ENCODE data around the gene DNASE2B.

Gene DNASE2B

DNA sequence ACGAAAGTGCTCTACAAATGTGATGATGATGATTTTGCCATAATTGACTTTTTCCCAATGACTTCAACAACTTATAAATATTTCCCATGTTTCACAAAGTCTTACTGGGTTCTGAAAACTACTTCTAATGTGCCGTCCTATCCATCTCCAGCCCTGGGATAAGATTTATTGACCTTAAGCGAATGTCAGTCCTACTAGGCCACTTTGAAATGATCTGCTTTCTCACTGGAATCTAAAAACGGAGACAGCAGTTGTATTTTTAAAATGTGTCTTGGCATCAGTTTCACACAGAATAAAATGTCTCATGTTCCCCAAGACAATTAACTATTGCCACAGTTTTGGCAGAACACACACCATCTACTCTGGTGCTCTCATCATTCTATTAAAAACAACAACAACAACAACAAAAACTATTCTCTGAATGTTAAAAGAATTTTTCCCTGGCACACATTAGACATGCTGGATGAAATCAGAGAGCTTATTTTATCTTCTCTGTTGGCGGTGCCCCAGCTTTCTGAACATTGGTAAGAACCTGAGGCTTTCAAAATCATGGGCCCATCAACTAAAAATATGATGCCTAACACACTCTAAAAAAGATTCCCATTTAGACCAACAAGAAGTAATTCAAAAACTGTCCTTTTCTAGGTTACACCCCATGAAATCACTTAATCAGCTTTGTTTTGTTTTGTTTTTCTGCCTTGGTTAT is 23.1 kb upstream of the DNASE2B start:
- DNase-seq (ENCODE audit: low spot score) = no peak

DNA sequence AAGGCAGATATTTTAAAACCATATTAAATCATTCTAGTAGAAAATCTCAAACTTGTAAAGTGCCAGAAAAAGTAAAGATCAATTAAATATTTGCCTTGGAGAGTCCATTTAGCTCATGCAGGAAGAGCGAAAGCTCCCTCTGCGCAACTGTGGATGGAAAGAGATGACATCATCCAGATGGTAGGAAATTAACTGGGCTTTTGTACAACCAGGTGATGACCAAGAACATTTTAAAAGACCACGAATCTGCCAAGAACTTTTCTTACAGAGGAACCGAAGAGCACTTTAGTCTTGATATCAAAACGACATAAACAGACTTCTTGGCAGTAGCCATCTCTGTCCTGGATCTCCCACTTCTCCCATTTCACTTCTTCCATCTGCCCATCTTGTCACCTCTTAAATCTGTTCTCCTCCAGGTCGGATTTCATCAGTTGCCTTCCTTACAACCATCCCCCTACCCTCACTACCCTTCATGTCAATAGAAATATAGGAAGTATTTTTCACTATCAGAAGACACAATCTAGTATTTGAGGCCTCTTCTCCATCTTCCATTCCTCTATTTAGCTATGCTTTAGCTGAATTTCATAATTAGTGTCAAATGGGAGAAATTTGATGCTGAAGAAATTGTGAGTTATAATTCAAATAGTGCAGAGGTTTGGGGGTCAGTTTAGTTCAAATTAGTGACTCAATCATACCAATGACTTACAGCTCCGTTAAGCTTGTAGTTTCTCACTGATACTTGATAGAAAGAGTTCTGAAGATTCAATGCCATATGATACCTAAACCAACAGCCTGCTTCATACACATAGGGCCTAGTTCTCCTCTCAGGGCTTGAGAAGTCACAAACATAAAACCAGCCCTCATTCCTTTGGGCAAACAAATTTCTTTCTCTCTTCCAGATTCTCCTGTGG is 22.0 kb upstream of the DNASE2B start:
- no peak for DNase-seq (ENCODE audit: low spot score)

DNA sequence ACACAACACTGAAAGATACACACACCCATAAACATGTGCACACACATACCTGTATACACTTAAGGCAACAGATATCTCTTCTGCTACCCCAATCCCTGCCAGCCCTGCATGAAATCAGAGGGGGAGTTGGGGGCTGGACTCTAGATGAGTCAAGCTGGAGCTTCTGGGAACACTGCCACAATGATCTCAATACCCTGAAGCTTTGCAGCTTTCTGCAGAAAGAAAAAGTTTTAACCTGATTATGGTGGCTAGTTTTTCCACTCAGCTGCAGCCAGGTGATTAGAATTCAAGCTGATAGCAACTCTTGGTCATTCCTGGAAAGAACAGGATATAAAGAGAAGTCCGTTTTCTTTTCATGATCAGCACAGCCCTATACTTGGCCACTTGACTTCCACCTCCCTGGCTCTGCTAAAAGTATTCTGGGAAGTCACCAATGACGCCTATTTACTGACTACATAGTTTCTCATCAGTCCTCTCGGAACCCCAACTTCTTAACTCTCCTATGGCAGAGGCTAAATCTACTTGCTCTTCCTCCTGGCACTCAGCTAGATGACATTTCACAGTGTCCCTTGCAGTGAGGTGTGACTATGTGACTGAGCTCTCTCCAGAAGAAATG is 20.7 kb upstream of the DNASE2B start:
- no peak for DNase-seq (ENCODE audit: low spot score)

DNA sequence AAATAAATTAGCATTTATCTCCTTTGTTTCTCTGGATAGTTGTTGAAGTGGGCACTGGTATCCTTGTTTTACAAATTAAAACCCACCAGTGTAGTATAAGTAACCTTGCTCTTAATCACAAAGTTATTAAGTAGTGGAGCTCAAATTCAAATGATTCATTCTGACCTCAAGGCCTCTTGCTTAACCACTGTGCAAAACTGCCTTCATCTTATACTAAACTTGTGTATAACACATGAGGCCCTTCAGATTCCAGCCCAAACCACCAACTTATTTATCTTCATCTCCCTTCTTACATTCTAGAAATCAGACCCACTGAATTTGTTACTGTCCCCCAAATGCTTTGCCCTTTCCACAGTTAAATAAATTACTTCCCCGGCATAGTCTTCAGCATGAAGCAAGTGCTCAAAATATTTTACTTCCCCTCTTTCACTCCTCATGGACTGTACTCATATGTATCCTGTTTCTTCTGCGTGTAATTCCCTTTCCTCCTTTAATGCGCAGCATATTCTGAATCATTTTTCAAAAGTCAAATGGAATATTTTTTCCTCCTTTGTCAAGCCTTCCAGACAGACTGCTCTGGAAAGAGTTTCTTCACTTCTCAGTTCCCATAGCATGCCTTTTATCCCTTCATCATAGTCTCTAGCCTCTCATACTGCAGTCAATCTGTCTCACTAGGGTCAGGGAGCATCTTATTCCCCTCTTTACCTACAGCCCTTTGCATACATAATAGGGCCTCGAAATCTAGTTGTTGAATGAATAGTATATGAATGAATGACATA is 19.0 kb upstream of the DNASE2B start:
- DNase-seq (ENCODE audit: low spot score) = no peak

DNA sequence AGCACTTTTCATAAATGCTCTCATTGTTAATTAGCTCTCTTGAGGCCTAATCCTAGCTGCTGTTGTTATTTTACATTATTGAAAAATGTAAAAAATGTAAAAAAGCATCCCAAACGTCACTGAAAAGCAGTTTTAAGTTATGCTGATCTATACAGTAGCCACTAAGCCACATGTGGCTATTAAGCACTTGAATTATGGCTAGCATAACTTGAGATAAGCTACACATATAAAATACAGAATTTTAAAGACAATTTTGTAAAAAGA is 18.4 kb upstream of the DNASE2B start:
- no peak for DNase-seq (ENCODE audit: low spot score)

DNA sequence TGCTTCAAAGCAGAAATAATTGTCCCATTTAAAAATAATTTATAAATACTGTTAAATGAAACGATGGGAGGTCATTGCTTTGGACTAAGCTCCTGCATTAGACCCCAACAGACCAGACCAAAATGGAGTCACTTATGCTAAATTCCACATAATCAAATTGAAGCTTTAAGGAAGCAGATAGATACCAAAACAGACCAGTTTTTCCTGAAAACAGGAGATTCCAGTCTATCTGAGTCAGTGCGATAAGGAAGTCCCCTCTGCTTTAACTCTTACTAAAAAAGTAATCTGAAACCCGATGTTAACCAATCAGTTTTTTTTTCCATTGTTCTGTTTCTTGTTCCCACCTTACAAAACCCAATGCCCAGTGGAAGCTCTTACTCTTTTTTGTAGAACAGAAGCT is 16.2 kb upstream of the DNASE2B start:
- DNase-seq (ENCODE audit: low spot score) = no peak

DNA sequence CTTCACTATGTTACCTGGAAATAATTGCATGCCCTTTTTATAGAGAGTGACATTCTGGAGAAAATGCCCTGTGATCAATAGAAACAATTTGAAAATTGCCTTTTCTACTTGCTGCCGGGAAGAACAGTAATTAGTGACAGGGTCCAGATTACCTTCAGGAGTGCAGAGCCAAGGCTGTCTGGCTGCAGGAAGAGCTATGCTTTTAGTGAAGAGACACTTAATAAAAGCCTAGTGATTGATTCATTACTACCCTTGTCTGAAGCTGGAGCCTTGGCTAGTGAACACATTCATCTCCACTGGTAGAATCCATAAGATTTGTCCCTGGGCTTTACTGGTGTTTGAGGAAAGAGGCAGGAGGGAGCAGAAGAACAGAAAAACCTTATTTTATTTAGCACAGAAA is 12.9 kb upstream of the DNASE2B start:
- DNase-seq (ENCODE audit: low spot score) = no peak

DNA sequence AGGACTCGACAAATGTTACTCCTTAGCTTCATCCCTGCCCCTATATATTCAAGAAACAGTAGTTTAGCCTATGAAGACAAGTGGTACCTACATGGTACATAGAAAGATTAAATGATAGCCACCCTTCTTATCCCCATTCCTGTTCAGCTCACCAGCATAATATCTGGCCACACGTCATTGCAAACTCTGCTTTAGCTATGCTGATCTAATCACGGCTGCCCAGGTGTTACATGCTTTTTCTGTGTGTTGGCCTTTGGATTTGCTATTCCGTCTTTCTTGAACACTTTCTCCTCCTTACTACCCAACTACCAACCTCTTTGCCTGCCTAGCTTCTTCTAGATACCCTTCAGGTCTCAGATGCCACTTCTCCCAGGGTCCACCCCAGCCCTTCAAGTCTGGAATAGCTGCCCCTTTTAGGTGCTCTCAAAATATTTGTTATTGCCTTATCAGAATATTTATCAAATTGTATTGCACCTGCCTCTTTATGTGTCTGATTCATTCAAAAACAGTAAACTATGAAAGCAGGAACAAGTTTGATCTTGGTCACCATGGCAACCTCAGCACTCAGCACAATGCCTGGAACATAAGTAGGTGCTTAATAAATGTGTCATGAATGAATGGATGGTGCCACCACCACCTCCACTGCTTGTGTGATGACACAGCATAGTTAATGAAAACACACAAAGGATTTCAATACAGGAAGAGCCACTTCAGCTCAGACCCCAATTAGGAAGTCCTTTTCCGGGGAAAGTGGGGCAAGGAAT is 11.4 kb upstream of the DNASE2B start:
- no peak for DNase-seq (ENCODE audit: low spot score)

DNA sequence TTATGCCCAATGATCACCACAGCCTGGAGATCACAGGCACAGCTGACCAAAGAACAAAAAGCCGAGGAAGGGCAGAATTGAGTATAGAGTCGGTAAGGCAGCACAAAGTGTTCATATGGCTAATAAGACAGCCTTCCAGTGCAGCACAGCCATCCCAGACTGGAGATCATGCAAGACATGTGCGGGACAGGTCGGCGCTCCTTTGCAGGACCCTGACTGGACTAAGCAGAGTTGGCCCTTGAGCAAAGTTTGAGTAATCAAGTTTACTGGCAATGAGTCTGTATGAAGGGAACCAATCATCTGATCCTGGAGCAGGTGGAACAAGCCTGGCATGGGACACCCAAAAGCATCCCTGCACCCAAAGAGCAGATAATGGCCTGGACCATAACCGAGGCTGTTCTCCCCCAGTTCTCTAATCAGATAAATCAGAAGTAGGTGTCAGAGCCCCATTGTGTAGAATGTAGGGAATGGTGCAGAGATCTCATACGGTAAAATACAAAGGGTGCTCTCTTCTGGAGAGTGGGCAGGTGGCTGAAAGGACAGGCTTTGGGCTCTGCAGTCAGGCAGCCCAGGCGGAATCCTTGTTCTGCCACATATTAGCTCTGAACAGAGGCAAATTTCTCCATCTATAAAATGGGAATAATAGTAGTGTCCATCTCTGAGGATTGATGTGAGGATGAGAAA is 10.7 kb upstream of the DNASE2B start:
- DNase-seq (ENCODE audit: low spot score) = no peak

DNA sequence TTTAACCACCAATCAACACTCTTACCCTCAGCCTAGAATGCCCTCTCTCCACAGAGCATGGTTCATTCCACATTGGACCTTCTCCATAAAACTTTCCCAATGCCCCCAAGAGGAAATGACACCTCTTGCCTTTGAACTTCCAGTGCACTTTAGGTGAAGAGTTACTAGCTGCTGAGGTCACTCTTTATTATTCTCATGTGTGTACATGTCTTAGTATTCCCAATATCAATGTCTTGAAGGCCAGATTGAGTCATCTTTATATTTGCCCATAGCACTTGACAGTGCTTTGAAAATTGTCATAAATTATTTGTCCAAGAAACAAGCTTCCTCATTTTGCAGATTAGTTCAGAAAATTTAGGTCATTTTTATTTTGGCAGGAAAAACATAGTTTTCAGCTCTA is 8.1 kb upstream of the DNASE2B start:
- no peak for DNase-seq (ENCODE audit: low spot score)

DNA sequence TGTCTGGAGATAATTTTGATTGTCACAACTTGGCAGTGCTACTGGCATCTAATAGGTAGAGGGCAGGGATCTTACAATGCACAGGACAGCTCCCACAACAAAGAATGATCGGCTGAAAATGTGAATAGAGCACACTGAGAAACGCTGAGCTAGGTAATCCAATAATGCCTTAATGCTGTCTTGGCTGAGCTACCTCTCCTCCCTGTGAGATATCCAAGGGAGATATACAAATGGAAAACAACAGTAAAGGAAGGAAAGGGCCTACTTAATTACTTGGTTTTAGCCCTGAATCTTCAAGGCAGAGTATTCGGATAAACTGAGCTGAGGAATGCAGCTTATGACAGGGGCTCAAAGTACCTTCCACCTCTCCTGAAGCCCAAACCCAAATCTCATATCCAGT is 2.9 kb downstream of the DNASE2B start:
- no peak for DNase-seq (ENCODE audit: low spot score)

DNA sequence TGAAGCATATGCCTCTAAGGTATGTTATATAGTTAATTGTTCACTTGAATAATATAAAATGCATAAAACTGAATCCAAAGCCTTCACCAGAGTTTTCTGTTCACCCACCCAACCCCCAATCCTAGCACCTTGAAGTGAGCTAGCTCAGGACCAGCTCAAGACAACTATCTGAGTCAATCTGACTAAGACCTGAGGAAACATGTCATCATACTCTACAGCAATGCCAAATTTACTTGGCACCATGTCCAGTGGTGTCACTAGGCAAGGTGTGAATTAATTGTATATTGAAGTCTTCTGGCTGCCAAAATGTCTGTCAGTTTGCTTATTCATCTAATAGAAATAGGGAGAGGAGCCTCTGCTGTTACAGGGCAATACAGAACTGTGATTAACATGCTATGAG is 3.8 kb downstream of the DNASE2B start:
- DNase-seq (ENCODE audit: low spot score) = no peak

DNA sequence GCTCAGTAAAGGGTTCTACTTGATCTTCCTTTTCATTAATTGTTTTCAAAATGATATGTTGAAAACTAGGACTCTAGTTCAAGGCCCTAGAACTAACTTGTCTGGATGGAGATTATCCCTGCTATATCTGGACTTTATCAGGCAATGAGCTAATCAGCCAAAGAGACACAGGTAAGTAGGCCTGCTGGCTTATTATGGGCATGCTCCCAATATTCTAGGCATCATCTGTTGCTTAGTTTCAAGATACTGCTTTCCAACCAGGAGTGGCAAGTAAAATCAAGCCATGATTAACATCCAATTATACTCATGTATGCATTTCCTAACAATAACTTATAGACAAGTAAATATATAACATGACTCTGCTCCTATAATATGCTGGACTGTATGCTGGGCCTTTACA is 4.2 kb downstream of the DNASE2B start:
- DNase-seq (ENCODE audit: low spot score) = no peak

DNA sequence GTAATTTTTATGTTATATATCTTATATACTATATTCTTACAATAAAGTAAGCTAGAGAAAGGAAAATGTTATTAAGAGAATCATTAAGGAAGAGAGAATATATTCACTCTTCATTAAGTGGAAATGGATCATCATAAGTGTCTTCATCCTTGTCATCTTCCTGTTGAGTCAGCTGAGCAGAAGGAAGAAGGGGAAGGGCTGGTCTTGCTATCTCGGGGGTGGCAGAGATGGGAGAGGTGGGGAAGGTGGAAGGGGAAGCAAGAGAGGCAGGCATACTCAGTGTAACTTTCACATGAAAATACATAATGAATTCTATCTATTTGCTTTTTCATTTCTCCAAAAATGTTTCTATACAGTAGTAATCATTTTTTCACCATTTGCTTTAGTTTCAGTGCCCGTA is 5.1 kb downstream of the DNASE2B start:
- no peak for DNase-seq (ENCODE audit: low spot score)

DNA sequence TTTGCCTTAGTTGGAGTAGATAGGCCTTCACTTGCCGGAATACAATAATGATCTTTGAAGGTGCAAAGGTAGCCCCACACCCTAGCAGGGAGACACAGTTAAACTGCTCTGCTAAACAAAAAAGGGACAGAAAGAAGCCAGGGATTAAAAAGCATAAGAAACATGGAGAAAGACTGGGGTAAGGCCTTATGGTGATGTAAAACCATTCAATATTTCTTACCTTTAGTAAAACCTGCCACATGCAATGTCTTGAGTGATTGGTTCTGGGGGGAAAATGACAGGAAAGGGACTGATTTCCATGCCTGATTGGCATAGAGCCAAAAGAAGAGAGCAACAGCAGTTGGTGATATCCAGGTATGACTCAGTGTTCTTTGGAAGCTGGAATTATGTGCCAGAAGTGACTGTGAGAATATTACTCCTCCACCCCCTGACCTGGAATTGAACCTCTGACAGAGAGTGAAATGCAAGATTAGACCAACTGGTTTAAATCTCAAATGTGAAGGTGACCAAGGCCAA is 8.1 kb downstream of the DNASE2B start:
- DNase-seq (ENCODE audit: low spot score) = no peak

DNA sequence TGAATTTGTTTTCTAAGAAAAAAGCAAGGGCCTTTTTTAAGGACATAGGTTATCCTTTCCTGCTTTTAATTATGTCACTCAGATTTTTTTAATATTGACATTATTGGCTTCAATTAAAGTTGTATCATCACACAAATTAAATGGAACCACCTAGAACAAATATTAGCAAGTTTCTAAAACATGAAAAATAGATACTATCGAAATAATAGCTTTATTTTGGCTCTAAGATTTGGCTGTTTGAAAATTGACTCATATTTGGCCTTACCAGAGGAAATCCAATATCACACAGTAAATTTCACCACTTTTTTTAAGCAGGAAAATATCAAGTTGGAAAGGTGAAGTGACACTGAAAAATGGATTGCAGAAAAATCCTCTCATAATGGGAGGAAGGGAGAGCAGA is 9.2 kb downstream of the DNASE2B start:
- DNase-seq (ENCODE audit: low spot score) = no peak

DNA sequence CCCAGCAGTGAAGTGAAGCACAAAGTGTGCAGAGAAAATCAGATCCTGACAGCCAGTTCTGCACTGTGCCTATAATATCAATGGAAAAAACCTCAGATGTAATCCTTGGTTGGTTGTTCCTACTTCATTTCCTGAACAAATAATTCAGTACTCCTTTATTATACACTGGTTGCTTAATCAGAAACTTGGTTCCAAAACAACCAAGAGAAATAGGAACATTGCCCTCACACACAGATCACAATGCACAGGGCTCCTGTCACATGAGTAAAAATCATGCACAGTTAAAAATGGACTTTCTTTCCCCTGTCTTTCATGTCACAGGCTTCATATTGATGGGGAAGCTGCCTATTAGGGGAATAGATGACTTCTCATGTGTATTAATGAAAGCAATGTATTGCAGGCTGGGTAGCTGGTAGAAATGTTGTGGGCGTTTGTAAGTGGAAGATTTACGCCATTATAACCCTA is 9.7 kb downstream of the DNASE2B start:
- DNase-seq (ENCODE audit: low spot score) = no peak

DNA sequence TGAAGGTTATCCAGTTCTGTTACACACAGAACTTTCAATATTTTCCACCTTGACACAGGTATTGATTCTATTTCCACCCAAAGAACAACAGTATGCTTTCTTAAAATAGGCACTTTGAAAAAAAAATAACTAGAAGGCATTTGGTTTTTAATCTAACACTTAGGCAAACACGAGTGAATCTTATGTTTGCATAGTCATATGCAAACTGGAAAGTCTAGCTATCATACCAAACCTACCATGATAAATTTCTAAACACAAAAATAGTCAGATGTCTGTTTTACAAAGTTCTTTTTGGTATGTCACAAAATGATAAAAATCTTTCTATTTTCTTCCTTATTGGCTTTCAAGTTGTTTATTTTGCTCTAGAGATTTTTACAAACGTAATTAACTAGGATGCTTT is 11.6 kb downstream of the DNASE2B start:
- DNase-seq (ENCODE audit: low spot score) = no peak

DNA sequence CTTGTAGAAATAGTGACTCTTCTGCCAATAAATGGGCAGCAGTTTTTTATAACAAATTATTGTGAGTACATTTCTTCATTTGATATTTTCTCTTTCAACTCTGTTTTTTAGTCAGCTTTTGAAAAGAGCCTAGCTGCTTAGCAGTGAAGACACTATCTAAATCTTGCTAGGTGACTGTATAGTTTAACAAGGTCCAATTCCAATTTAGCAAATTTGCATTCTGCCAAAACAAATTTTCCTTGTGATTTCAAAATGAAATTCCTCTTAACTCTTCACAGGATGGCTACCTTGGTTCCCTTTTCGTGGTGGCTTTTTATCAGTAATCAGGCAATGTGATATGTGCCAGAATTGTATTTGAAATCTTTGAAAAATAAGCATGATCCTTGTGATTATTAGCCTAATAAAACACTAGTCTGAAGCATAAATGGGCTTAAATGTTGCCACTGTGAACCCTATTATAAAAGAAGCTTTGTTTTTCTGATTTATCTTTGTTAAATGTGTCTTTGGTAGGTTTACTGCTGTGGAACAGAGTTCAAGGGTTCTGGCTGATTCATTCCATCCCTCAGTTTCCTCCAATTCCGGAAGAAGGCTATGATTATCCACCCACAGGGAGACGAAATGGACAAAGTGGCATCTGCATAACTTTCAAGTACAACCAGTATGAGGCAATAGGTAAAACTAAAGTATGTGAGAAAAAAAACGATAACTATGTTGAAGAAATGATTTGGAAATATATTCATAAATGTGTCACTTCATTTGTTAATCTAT is 12.2 kb downstream of the DNASE2B start:
- no peak for DNase-seq (ENCODE audit: low spot score)

DNA sequence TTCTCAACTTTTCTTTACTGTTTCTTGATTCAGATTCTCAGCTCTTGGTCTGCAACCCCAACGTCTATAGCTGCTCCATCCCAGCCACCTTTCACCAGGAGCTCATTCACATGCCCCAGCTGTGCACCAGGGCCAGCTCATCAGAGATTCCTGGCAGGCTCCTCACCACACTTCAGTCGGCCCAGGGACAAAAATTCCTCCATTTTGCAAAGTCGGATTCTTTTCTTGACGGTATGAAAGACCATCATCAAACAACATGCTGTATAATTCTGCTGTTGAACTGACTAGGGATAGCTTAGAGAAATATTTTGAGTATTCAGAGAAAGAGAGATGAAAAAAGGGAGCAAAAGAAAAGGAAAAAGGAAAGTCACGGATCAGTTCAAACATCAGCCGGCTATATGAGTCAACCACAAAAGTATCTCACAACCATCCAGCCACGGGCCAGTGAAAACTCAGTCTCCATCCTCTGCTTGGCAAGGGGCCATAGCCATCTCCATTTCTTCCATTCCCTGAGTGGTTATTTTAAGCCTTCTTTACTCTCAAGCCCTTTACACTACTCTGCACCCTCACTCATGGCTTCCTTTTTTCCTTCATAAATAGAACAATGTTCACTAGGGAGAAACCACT is 14.1 kb downstream of the DNASE2B start:
- no peak for DNase-seq (ENCODE audit: low spot score)
